GOT3 (cell line): ENCODE data around the gene AGTPBP1.

Experiments used
- DNase-seq: peaks from one replicate; lab custom pipeline; 2025; ENCODE audit warnings: mixed read lengths; lab: John Stamatoyannopoulos, UW

AGTPBP1 gene

DNA sequence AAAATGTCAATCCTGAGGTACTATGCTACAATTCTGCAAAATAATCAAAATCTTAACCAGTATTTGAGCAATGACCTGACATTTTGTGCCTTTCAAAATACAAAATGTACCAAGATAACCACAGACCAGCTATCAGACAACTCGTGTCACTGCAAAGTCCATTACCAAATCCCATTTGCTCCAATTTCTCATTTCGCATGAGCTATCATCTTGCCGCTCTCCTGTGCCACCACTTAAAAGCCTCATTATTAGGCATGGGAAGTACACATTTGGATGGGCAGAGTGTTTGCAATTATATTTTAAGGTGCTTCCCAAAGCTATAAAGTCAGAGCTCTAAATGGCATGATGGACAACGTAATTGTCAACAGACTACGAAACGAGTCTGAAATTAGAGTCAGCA lies 205.2 kb downstream of the AGTPBP1 start:
- no peak for DNase-seq

DNA sequence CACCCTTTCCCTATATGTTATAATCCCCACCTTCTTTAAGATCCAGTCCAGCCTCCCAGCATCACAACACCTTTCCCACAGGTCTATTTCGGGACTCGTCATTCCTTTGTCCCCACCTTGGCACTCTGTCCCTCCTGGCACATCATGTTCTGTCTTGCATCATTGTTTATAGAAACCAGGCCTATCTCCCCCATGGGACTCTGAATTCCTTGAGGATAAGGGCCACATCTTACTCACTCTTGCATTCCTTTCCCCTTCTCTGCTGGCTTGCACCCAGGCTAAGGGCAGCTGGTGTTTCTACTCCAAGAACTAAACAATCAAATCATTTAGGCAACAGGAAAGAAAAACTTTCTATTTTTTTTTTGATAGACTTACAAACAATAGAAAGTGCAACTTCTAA lies 205.7 kb downstream of the AGTPBP1 start:
- DNase-seq, result no peak

DNA sequence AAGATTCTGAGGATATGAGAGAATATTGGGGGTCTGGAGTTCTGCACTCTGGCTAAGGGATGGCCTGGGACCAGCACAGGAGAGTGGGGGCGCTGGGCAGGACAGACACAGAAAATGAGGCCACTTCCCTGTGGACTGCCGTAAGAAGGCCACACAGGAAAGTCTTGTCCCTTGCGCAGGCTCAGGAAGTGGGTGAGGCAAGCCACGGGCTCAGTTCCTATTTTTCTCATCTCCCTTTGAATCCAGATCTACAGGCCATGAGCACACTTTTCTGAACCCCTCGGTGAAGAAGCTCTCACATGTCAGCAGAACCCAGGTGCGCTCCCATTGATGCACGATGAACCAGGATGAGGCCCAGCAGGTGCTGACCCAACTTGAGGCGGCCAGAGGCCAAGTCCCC lies 207.4 kb downstream of the AGTPBP1 start:
- no peak for DNase-seq

GRCh38 chr9:85533538-85533937 lies 208.2 kb downstream of the AGTPBP1 start:
- DNase-seq, result no peak

DNA sequence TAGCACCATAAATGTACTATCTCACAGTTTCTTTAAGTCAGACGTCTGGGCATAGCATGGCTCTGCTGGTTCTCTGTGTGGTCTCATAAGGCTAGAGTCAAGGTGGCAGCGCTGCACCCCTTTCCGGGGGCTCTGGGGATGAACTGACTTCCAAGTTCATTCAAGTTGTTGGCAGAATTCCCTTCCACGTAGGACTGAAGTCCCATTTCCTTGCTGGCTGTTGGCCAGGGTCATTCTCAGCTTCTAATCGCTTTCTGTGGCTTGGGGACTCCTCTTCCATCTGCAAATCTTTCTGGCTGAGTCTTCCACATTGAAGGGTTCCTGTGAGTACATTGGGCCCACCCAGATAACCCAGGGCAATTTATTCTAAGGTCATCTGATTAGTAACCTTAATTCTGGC lies 211.0 kb downstream of the AGTPBP1 start:
- no peak for DNase-seq

DNA sequence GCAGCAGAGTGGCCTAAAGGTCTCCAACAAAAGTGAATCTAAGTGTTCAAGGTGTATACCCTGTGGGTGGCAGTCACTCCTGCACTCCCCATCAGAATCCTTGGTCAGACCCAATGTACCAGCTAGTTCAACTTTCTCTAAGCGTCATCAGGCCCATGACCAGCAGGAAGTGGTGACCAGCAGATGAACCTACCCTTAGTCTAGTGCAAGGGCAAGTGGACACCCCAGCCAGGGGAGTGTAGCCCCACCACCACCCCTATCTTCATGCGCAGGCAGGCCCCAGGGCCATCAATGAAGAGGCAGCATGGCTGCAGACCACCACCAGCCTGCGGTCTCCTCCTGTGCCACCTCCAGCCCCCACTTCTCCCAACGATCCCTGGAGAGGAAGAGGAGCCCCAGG lies 213.1 kb downstream of the AGTPBP1 start:
- no peak for DNase-seq

DNA sequence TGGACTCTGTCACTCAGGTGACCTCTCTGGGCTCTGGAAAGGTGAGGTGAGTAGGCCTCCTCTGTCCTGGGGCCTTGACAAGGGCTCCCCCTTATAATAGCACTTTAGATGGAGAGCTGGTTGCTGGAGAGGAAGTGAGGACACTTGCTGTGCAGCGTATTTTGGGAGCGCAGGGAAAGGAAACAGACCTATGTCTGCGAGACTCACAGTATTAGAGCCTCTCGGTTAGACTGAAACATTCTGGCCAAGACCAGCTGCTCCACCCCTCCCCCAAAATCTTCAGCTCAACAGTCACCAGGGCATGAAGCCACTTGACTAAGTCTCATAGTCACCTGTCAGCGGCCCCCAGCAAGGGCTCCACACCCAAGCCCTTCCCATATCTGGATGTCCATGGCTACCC lies 213.6 kb downstream of the AGTPBP1 start:
- no peak for DNase-seq

DNA sequence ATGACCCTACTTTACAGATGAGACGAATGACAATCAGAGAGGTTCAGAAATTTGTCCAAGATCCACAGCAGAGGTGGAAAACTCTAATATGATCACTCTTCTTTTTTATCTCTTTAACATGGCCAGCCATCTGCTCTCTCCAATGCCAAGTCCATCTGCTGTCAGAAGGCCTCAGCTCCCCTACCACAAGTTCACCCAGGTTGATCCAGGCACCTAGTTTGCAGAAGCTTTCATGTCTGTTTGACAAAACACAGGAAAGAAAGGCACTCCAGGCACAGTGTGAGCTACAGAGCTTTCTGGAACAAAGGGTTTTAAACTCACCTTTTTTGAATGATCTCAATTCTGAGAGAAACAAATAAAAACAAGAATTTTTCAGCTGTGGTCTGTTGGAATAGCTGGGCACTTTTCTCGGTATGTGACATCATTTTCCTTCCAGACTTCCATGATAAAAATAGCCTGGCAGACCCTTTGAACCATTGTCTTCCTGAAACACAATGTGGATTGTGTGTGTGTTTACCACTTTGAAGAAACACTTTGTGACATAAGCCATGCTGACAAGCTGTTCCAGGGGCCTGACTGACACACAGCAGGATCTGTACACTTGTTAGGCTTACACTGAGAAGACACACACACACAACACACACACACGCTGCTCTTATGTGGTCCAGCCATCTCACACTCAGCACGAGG lies 214.3 kb downstream of the AGTPBP1 start:
- no peak for DNase-seq

GRCh38 chr9:85524531-85524930 lies 217.2 kb downstream of the AGTPBP1 start:
- DNase-seq, result no peak

DNA sequence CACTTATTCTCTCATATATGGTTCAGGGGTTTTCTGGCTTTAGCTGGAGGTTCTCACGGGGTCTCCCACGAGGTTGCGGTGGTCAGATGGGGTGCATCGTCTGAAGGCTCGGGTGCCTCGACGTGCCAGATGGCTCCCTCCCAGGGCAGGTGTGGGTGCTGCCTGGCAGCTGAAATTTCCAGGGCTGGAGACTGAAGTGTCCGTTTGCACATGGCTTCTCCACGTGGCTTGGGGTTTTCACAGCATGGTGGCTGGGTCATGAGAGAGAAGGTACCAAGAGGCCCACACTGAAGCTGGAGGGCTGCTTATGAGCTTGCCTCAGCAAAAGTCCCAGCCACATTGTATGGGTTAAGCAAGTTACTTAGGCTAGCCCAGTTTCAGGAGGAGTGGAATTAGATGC lies 218.6 kb downstream of the AGTPBP1 start:
- no peak for DNase-seq

GRCh38 chr9:85522459-85523092 lies 219.2 kb downstream of the AGTPBP1 start:
- no peak for DNase-seq

GRCh38 chr9:85521371-85522197 lies 220.2 kb downstream of the AGTPBP1 start:
- DNase-seq, result no peak

- no peak for DNase-seq
Observed at GRCh38 chr9:85516976-85517637, 224.6 kb downstream of the AGTPBP1 start.

DNA sequence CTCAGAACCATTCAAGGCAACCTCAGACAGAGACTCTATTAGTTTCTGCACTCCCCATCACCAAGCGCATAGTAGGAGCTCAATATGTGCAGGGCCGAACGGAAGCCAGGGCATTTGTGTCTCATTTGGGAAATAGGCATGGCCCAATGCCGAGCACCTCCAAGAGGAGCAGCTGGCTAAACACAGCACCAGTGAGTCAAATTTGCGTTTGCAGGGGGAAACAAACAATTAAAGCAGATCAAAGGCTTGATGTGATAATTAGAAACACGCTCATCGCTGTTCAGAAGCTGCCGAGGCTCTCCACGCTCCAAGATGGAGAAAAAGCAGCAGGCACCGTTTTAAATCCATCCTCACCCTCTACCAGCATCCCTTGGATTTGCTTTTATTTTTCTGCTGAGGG lies 225.3 kb downstream of the AGTPBP1 start:
- no peak for DNase-seq

DNA sequence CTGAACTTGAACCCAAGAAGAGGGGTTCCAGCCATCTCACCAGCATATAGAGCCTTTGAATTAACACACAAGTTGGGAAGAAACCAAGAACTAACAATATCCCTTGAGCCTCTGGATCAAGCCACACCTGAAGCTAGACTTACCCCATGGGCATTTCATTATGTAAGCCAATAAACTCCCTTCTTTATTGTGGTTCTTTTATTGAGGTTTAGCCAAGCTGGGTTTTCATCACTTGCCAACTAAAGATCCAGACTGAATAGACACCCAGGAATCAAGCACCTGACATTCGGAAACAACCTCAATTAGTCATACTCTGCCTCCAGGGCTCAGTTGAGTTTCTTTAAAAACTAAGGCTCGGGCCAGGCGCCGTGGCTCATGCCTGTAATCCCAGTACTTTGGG lies 226.7 kb downstream of the AGTPBP1 start:
- DNase-seq, result no peak

DNA sequence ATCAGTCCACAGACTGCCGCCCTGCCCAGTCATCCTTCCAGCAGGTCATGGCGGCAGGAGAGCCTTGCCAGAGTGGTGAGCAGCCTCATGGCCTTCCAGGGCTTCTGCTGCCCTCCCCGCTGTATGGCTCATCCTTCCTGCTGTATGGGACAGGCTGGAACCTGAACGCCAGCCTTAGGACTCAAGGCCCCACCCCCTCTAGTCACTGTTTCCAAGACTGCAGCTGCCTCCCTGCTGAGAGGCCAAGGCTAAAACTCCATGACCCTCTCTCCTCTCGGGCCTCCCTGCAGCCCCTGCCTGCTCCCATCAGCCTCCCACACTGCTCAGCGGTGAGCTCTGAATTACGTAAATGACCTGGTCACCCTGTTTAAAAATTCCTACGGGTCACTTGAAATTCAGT lies 227.5 kb downstream of the AGTPBP1 start:
- DNase-seq, result no peak

DNA sequence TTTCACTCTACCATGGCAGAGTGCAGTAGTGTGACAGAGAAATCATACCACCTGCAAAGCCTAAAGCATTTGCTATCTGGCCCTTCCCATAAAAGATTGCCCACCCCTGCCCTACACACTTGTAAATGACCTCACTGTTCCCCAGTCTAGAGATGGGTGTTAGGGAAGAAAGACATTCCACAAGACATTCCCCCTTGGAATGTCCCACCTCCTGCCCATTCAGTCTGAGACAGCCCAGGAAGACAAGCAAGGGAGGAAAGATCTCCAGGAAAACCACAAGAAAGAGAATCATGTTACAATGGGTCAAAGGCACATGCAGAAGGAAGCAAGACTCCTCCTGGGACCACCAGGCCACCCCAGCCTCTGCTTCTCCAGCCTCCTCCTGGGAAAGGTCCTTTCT lies 230.0 kb downstream of the AGTPBP1 start:
- DNase-seq, result no peak

- DNase-seq, result no peak
Observed at GRCh38 chr9:85510830-85511504, 230.8 kb downstream of the AGTPBP1 start.

GRCh38 chr9:85508616-85509015 lies 233.1 kb downstream of the AGTPBP1 start:
- DNase-seq, result no peak

GRCh38 chr9:85505612-85506011 lies 236.1 kb downstream of the AGTPBP1 start:
- DNase-seq, result no peak

DNA sequence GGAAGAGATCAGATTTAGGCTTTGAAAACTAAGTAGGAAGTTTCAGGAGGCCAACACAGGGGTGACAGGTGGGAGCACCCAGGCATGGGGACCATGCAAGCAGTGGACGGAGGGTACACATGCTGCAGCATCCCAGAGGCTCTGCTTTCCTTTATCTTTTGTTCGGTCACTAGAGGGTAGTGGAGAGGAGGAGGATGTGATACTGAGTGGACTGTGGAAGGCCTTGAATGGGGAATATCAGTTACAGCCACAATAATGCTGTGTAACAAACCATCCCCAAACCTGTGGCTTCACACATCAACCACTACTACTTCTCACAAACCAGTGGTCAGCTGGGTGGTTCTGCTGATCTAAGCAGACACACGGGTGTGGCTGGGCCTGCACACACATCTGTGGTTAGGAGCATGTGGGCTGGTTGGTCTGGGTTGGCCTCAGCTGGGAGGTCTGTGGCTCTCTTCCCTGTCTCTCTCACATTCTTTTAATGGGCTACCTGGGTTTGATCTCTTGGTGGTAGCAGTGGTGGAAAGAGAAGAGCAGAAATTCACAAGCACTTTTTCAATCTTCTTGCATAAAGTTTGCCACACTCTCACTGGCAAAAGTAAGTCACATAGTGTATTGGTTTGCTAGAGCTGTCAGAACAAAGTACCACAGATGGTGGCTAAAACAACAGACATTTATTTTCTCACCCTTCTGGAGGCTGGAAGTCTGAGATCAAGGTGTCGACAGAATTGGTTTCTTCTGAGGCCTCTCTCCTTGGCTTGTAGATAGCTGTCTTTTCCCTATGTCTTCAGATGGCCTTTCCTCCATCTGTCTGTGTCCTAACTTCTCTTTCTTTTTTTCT lies 238.7 kb downstream of the AGTPBP1 start:
- DNase-seq, result no peak
